Lung microvascular endothelial cell (primary cell): ENCODE results near the gene MCTP1. TPM values are rescaled to one million over a fixed set of nuclear protein-coding genes. Genes with fewer than 3 reads are reported as not detected.
A peak's percentile ranks its signal among the peaks of the same experiment; 100 is the strongest.

Experiments used
- DNase-seq, 2 donors: peaks; one replicate each; pipeline versions ENCODE4 v3.0.0 to v3.0.0-alpha.2; 2010; ENCODE audit warnings: low read depth in 2 of 2
- total RNA-seq: library from RNA; depleted of rRNA; stranded (reverse); fragments of >200 nt; gene quantifications from 2 replicates; pipeline ENCODE4 v1.2.1, GENCODE V29; 2014

The MCTP1 gene
- total RNA-seq, 1 donor from 2014 or later: 55.8 TPM

GRCh38 chr5:95078868-95079267, 206.0 kb downstream of the MCTP1 start:
- DNase-seq: no peak

GRCh38 chr5:95076395-95077185, 208.3 kb downstream of the MCTP1 start:
- peak; percentile 31 to 47 for DNase-seq

GRCh38 chr5:95075111-95075510, 209.8 kb downstream of the MCTP1 start:
- DNase-seq: no peak

- DNase-seq: no peak
Measured at GRCh38 chr5:95072281-95072680, 212.6 kb downstream of the MCTP1 start.

GRCh38 chr5:95070866-95071265, 214.0 kb downstream of the MCTP1 start:
- no peak for DNase-seq

- DNase-seq: no peak
Measured at GRCh38 chr5:95070453-95070852, 214.4 kb downstream of the MCTP1 start.

GRCh38 chr5:95069948-95070347, 214.9 kb downstream of the MCTP1 start:
- DNase-seq: peak in 1 of 2 donors; percentile 5

GRCh38 chr5:95069021-95069420, 215.9 kb downstream of the MCTP1 start:
- no peak for DNase-seq

- no peak for DNase-seq
Measured at GRCh38 chr5:95068289-95068910, 216.5 kb downstream of the MCTP1 start.

- DNase-seq: no peak
Measured at GRCh38 chr5:95066048-95066447, 218.8 kb downstream of the MCTP1 start.

- DNase-seq: no peak
Measured at GRCh38 chr5:95063492-95063891, 221.4 kb downstream of the MCTP1 start.

- no peak for DNase-seq
Measured at GRCh38 chr5:95060098-95060497, 224.8 kb downstream of the MCTP1 start.

- no peak for DNase-seq
Measured at GRCh38 chr5:95059636-95060035, 225.3 kb downstream of the MCTP1 start.

- DNase-seq: no peak
Measured at GRCh38 chr5:95057615-95058014, 227.3 kb downstream of the MCTP1 start.

GRCh38 chr5:95053253-95053652, 231.6 kb downstream of the MCTP1 start:
- DNase-seq: no peak

- DNase-seq: no peak
Measured at GRCh38 chr5:95050708-95051107, 234.2 kb downstream of the MCTP1 start.

GRCh38 chr5:95048628-95049027, 236.3 kb downstream of the MCTP1 start:
- DNase-seq: no peak

GRCh38 chr5:95045181-95045965, 239.5 kb downstream of the MCTP1 start:
- DNase-seq: no peak

GRCh38 chr5:95044096-95044495, 240.8 kb downstream of the MCTP1 start:
- DNase-seq: no peak

- DNase-seq: no peak
Measured at GRCh38 chr5:95043648-95044047, 241.2 kb downstream of the MCTP1 start.

GRCh38 chr5:95043234-95043633, 241.7 kb downstream of the MCTP1 start:
- no peak for DNase-seq

- DNase-seq: no peak
Measured at GRCh38 chr5:95042037-95042436, 242.9 kb downstream of the MCTP1 start.
